Hematopoietic multipotent progenitor cell (in vitro differentiated cells): ENCODE results near the gene EIF5. TPM values are rescaled to one million over a fixed set of nuclear protein-coding genes. Genes with fewer than 3 reads are reported as not detected.

Experiments
- DNase-seq, 3 donors: peaks; one replicate each; pipeline ENCODE4 v3.0.0-alpha.2; 2011 to 2015; ENCODE audit warnings: low read depth in 2 of 3, low spot score in 2 of 3
- total RNA-seq: library from RNA; depleted of rRNA; stranded (reverse); fragments of >200 nt; gene quantifications from one replicate; pipeline ENCODE4 v1.2.3, GENCODE V29; 2012

EIF5 gene
- total RNA-seq = 166 TPM

GRCh38 chr14:103333754-103334643 lies at the start of gene EIF5:
EIF5 (plus strand) TSS chr14:103334237; CDS start chr14:103335861, 1,624 bp downstream.
- DNase-seq = peak; percentile 99

- DNase-seq = no peak
Observed at GRCh38 chr14:103284574-103285467, 49.2 kb upstream of the EIF5 start.

GRCh38 chr14:103286460-103286859 lies 47.6 kb upstream of the EIF5 start:
- no peak for DNase-seq

- no peak for DNase-seq
Observed at GRCh38 chr14:103286968-103287850, 46.8 kb upstream of the EIF5 start.

- DNase-seq = no peak
Observed at GRCh38 chr14:103288076-103288766, 45.8 kb upstream of the EIF5 start.

- DNase-seq = no peak
Observed at GRCh38 chr14:103290056-103290455, 44.0 kb upstream of the EIF5 start.

- no peak for DNase-seq
Observed at GRCh38 chr14:103290494-103290893, 43.5 kb upstream of the EIF5 start.

GRCh38 chr14:103290961-103291360 lies 43.1 kb upstream of the EIF5 start:
- no peak for DNase-seq

- DNase-seq = peak; percentile 52 to 81 (median 66)
Observed at GRCh38 chr14:103292426-103293374, 41.3 kb upstream of the EIF5 start.

GRCh38 chr14:103293465-103293864 lies 40.6 kb upstream of the EIF5 start:
- DNase-seq = no peak

GRCh38 chr14:103294091-103294490 lies 39.9 kb upstream of the EIF5 start:
- no peak for DNase-seq

GRCh38 chr14:103296007-103296406 lies 38.0 kb upstream of the EIF5 start:
- DNase-seq = no peak

GRCh38 chr14:103296987-103297386 lies 37.0 kb upstream of the EIF5 start:
- DNase-seq = peak in 1 of 3 donors; percentile 36

GRCh38 chr14:103298620-103299019 lies 35.4 kb upstream of the EIF5 start:
- DNase-seq = no peak

GRCh38 chr14:103301512-103302354 lies 32.3 kb upstream of the EIF5 start:
- DNase-seq = no peak

- DNase-seq = no peak
Observed at GRCh38 chr14:103302966-103303365, 31.1 kb upstream of the EIF5 start.

- no peak for DNase-seq
Observed at GRCh38 chr14:103304706-103305105, 29.3 kb upstream of the EIF5 start.
